Duodenal mucosa (tissue), 2 donors: ENCODE measurements around the gene SLC38A3.
"Not testable (repeated sequence)": the region's sequence is repeated elsewhere in the genome, so short reads cannot be mapped to it uniquely, and the experiment has no call there.

Experiments
- H3K27ac ChIP-seq: one replicate; pipeline ENCODE4 v1.7.0; 2013; ENCODE audit warnings: low read depth, low read length
- H3K27me3 ChIP-seq, 2 donors: one replicate each; pipeline ENCODE4 v1.7.0; 2013; ENCODE audit warnings: low read length in 2 of 2, control low read depth in 1 of 2; ENCODE audit not compliant: insufficient read depth in 2 of 2, control insufficient read depth in 1 of 2
- H3K36me3 ChIP-seq, 2 donors: one replicate each; pipeline ENCODE4 v1.7.0; 2013; ENCODE audit warnings: low read length in 2 of 2, control low read depth in 1 of 2; ENCODE audit not compliant: insufficient read depth in 2 of 2, control insufficient read depth in 1 of 2
- H3K4me1 ChIP-seq, 2 donors: one replicate each; pipeline ENCODE4 v1.7.0; 2013; ENCODE audit warnings: low read length in 2 of 2, control low read depth in 1 of 2; ENCODE audit not compliant: insufficient read depth in 2 of 2, control insufficient read depth in 1 of 2
- H3K4me3 ChIP-seq, 2 donors: one replicate each; pipeline ENCODE4 v1.7.0; 2013; ENCODE audit warnings: low read length in 2 of 2, low read depth in 1 of 2
- H3K9ac ChIP-seq, 2 donors: one replicate each; pipeline ENCODE4 v1.7.0; 2013; ENCODE audit warnings: low read length in 2 of 2, low read depth in 1 of 2
- H3K9me3 ChIP-seq, 2 donors: one replicate each; pipeline ENCODE4 v1.7.0; 2013; ENCODE audit warnings: low read length in 2 of 2, control low read depth in 1 of 2; ENCODE audit not compliant: control insufficient read depth in 1 of 2

The SLC38A3 gene

DNA sequence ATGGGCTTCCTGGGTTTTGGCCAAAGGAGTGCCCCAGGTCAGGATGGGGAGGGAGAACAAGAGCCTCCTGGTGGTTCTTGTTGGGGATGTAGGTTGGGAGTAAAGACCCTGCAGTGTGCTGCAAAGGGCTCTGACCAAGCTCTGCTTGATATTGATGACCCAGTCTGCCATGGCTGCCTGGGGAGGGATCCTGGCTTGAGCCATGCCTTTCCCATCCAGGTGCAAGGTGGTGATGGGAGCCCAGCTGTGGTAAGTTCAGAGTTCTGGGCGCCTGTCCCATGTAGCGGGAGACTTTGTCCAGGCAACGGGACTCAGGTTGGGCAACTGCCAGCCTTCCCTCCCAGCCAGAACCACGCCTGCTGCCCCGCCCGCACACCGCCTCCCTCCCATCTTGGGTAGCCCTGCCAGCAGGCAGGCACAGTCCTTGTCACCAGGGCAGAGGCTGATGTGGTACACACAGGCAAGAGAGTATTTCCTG is 33.5 kb downstream of the SLC38A3 start:
- peaks cover 0 to 9% of the 10 kb centered on the region in 2 donors for H3K36me3 ChIP-seq
- H3K27me3 ChIP-seq = no peaks in the 10 kb centered on the region
- H3K4me1 ChIP-seq = peaks cover 50 to 75% of the 10 kb centered on the region in 2 donors
- H3K4me3 ChIP-seq = peak overlapping the region; percentile 89 to 91
- H3K9ac ChIP-seq = peak overlapping the region; percentile 58 to 76
- no peaks in the 10 kb centered on the region for H3K9me3 ChIP-seq
- H3K27ac ChIP-seq = peak overlapping the region; percentile 3

DNA sequence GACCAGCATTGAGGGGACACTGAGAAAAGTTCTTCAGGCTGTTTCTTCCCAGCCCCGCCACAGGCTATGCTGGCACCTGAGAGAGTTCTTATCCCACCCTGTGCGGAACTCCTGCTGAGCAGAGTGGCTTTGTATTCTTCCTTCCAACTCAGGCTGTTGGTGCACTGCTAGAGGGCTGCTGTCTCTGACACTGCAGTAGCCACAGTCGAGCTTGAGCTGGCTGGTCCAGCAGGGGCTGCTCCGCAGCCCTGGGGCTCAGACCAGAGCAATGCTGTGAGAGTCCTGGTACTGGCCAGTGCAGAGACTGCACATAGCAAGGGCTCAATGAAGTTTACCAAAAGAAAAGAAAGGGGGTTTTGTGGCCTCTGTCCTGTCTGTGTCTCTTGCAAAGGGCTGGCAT is 34.6 kb downstream of the SLC38A3 start:
- no peak overlapping the region for H3K27ac ChIP-seq
- peaks cover 51 to 82% of the 10 kb centered on the region in 2 donors for H3K4me1 ChIP-seq
- no peaks in the 10 kb centered on the region for H3K27me3 ChIP-seq
- no peak overlapping the region for H3K4me3 ChIP-seq
- no peaks in the 10 kb centered on the region for H3K9me3 ChIP-seq
- no peak overlapping the region for H3K9ac ChIP-seq
- H3K36me3 ChIP-seq = peaks cover 4 to 9% of the 10 kb centered on the region in 2 donors

- peak overlapping the region; percentile 70 for H3K27ac ChIP-seq
- H3K4me3 ChIP-seq = no peak overlapping the region
- H3K36me3 ChIP-seq = peaks cover 4 to 9% of the 10 kb centered on the region in 2 donors
- H3K9me3 ChIP-seq = no peaks in the 10 kb centered on the region
- peak overlapping the region in 1 of 2 donors; percentile 16 for H3K9ac ChIP-seq
- H3K27me3 ChIP-seq = no peaks in the 10 kb centered on the region
- peaks cover 60 to 90% of the 10 kb centered on the region in 2 donors for H3K4me1 ChIP-seq
Measured at GRCh38 chr3:50241163-50241562, 36.1 kb downstream of the SLC38A3 start.

DNA sequence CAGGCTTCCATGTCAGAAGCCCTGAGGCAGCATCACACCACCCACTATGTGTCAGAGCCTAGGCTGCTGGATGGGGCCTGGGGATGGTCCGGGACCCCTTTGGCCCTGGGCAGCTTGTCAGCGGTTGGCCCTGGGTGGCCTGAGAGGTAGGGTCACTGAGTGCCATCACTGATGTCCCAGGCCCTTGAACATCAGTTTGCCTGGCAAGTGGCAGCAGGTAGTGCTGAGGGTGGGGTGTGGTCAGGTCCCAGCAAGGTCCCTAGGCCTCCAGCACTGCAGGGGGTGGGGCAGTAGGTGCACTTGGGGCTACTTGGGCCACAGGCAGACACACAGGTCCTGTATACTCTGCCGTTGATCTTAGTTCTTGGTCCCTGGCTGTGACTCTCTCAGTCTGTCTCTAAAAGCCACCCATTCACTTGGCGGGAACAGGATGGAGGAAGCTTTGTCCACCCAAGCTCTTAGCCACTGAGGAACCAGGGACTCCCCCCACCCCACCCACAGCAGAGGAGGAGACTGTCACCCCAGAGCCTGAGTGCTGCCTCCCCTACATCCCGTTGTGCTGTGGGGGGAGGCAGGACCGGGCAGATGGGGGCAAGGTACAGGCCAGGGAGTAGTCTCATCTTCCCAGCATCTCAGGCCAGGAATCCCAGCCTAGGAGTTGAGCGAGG is 36.8 kb downstream of the SLC38A3 start:
- Histone ChIP-seq H3K36me3 (peaks cover 4 to 9% of the 10 kb centered on the region in 2 donors), H3K9me3 (no peaks in the 10 kb centered on the region), H3K4me1 (peaks cover 67 to 90% of the 10 kb centered on the region in 2 donors), H3K4me3 (peak overlapping the region; percentile 13 to 50), H3K27ac (peak overlapping the region; percentile 70), H3K27me3 (no peaks in the 10 kb centered on the region), H3K9ac (peak overlapping the region; percentile 16 to 43)

GRCh38 chr3:50242381-50242770 is 37.3 kb downstream of the SLC38A3 start:
- Histone ChIP-seq H3K36me3 (peaks cover 4 to 9% of the 10 kb centered on the region in 2 donors), H3K27ac (peak overlapping the region; percentile 83), H3K9me3 (no peaks in the 10 kb centered on the region), H3K4me1 (peaks cover 72 to 90% of the 10 kb centered on the region in 2 donors), H3K4me3 (peak overlapping the region; percentile 13 to 50), H3K27me3 (no peaks in the 10 kb centered on the region), H3K9ac (peak overlapping the region; percentile 16 to 25)

DNA sequence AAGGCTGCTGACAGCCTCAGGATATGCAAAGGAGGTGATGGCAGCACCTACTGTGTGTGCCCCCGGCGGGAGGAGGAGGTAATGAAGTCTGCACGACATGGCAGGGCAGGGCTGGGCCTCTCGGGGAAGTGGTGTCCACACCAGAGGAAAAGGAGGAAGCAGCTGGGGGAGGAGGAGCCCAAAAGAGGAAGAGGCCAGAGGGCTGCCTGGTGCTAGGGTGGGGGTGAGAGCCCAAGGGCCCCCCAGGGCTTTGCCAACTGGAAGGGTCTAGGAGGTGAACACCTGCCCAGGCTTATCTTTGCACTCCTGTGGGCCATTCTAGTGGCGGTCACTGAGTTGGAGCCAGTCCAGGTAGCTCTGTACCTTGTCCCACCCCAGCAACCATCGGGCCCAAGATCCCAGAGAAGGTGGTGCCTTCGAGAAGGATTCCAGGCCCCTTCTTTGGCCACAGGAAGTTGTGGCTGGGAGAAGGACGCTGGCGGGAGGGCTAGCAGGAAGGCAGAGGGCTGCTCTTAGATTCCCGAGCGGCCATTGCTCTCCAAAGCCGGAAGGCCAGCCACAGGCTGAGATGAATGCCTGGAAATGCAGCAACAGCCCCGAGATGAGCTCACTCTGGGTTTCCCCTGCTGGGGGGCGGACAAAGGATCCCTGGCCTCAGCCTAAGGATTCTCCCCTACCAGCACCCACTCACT is 37.9 kb downstream of the SLC38A3 start:
- Histone ChIP-seq H3K9ac (peak overlapping the region; percentile 46 to 51), H3K4me3 (peak overlapping the region; percentile 13 to 50)

DNA sequence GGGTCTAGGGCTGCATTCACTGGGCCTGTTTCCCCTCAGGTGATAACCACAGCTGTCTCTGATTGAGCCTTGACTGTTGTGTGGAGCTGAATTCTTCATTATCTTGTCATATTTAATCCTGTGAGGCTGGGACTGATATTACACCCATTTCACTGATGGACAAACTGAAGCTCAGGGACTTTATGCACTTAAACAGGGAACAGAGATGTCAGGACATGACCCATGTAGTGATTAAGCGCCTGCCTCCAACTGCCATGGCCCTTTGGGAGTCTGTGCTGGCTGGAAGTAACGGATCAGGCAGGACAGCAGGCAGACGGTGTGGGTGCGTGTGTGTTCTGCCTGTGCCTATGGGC is 38.4 kb downstream of the SLC38A3 start:
- no peaks in the 10 kb centered on the region for H3K9me3 ChIP-seq
- peaks cover 4 to 9% of the 10 kb centered on the region in 2 donors for H3K36me3 ChIP-seq
- peaks cover 75 to 90% of the 10 kb centered on the region in 2 donors for H3K4me1 ChIP-seq
- H3K27ac ChIP-seq = peak overlapping the region; percentile 83
- H3K4me3 ChIP-seq = peak overlapping the region in 1 of 2 donors; percentile 50
- H3K9ac ChIP-seq = peak overlapping the region; percentile 46 to 51
- no peaks in the 10 kb centered on the region for H3K27me3 ChIP-seq

More for the DNA sequence above, 37.9 kb downstream of the SLC38A3 start:
- Histone ChIP-seq H3K9me3 (no peaks in the 10 kb centered on the region), H3K4me1 (peaks cover 75 to 90% of the 10 kb centered on the region in 2 donors), H3K36me3 (peaks cover 4 to 9% of the 10 kb centered on the region in 2 donors), H3K27me3 (no peaks in the 10 kb centered on the region), H3K27ac (peak overlapping the region; percentile 83)

GRCh38 chr3:50244813-50245212 is 39.7 kb downstream of the SLC38A3 start:
- not testable (repeated sequence) for H3K36me3 ChIP-seq, H3K27me3 ChIP-seq, H3K27ac ChIP-seq, H3K9me3 ChIP-seq, H3K4me3 ChIP-seq, H3K9ac ChIP-seq
- peaks cover 78 to 90% of the 10 kb centered on the region in 2 donors for H3K4me1 ChIP-seq

DNA sequence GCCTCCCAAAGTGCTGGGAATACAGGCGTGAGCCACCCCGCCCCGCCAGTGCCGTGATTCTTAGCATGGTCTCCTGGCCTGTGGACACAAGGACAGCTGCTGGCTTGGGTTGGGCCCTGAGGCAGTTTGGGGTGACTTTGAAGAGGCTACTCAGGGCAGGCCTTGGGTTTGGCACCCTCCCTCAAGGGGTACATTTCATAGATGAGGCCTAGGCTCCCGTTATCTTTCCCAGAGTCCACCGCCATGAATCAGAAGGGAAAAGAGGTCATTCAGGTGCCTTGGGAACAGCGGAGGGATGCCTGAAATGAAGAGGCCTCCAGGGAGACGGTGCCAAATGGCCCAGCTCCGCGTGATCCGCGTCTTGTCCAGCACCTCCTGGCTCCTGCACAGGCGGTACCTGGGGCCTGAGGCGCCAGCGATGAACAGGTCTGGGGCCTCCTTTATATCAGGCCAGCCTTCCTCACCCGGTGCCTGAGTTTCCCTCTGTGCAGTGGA is 40.2 kb downstream of the SLC38A3 start:
- Histone ChIP-seq H3K27ac (peak overlapping the region; percentile 39), H3K36me3 (peaks cover 3 to 4% of the 10 kb centered on the region in 2 donors), H3K4me1 (peaks cover 79 to 90% of the 10 kb centered on the region in 2 donors)

More for the DNA sequence above, 40.2 kb downstream of the SLC38A3 start:
- Histone ChIP-seq H3K4me3 (peak overlapping the region; percentile 67 to 70), H3K9me3 (no peaks in the 10 kb centered on the region), H3K9ac (peak overlapping the region; percentile 62 to 66), H3K27me3 (no peaks in the 10 kb centered on the region)
